ENCODE measurements around the gene ARHGAP12. TPM values are rescaled to one million over a fixed set of nuclear protein-coding genes. Genes with fewer than 3 reads are reported as not detected.
A peak's percentile ranks its signal among the peaks of the same experiment; 100 is the strongest.
"Not testable (repeated sequence)": the region's sequence is repeated elsewhere in the genome, so short reads cannot be mapped to it uniquely, and the experiment has no call there.

The ARHGAP12 gene
- 4.6 TPM for total RNA-seq

- DNase-seq (ENCODE audit: low read depth in 2 of 3, low spot score in 2 of 3), result peak; percentile 70 to 82 (median 80)
These were observed at the start of gene ARHGAP12 for GRCh38 chr10:31928549-31929260. ARHGAP12 (minus strand) TSS chr10:31928831; CDS start chr10:31908855, 19,976 bp downstream.

- DNase-seq (ENCODE audit: low read depth in 2 of 3, low spot score in 2 of 3), result no peak
These were observed 49.5 kb upstream of the ARHGAP12 start for GRCh38 chr10:31978156-31978483.

GRCh38 chr10:31977440-31978155, 49.0 kb upstream of the ARHGAP12 start:
- DNase-seq (ENCODE audit: low read depth in 2 of 3, low spot score in 2 of 3), result peak in 2 of 3 donors; percentile 45 to 70

- no peak for DNase-seq (ENCODE audit: low read depth in 2 of 3, low spot score in 2 of 3)
These were observed 46.6 kb upstream of the ARHGAP12 start for GRCh38 chr10:31975157-31975765.

- DNase-seq (ENCODE audit: low read depth in 2 of 3, low spot score in 2 of 3), result no peak
These were observed 45.9 kb upstream of the ARHGAP12 start for GRCh38 chr10:31974434-31975124.

- no peak for DNase-seq (ENCODE audit: low read depth in 2 of 3, low spot score in 2 of 3)
These were observed 43.9 kb upstream of the ARHGAP12 start for GRCh38 chr10:31972519-31973041.

GRCh38 chr10:31969847-31970246, 41.2 kb upstream of the ARHGAP12 start:
- not testable (repeated sequence) for DNase-seq (ENCODE audit: low read depth in 2 of 3, low spot score in 2 of 3)

- no peak for DNase-seq (ENCODE audit: low read depth in 2 of 3, low spot score in 2 of 3)
These were observed 35.0 kb upstream of the ARHGAP12 start for GRCh38 chr10:31963589-31963980.

- no peak for DNase-seq (ENCODE audit: low read depth in 2 of 3, low spot score in 2 of 3)
These were observed 34.4 kb upstream of the ARHGAP12 start for GRCh38 chr10:31962826-31963588.

- peak in 2 of 3 donors; percentile 31 to 63 for DNase-seq (ENCODE audit: low read depth in 2 of 3, low spot score in 2 of 3)
These were observed 32.8 kb upstream of the ARHGAP12 start for GRCh38 chr10:31961277-31962074.

GRCh38 chr10:31959461-31960173, 31.0 kb upstream of the ARHGAP12 start:
- DNase-seq (ENCODE audit: low read depth in 2 of 3, low spot score in 2 of 3), result no peak

GRCh38 chr10:31958856-31959255, 30.2 kb upstream of the ARHGAP12 start:
- DNase-seq (ENCODE audit: low read depth in 2 of 3, low spot score in 2 of 3), result no peak

GRCh38 chr10:31956200-31956946, 27.7 kb upstream of the ARHGAP12 start:
- DNase-seq (ENCODE audit: low read depth in 2 of 3, low spot score in 2 of 3), result no peak

- no peak for DNase-seq (ENCODE audit: low read depth in 2 of 3, low spot score in 2 of 3)
These were observed 26.0 kb upstream of the ARHGAP12 start for GRCh38 chr10:31954410-31955191.

GRCh38 chr10:31953480-31953879, 24.8 kb upstream of the ARHGAP12 start:
- no peak for DNase-seq (ENCODE audit: low read depth in 2 of 3, low spot score in 2 of 3)

GRCh38 chr10:31953080-31953479, 24.4 kb upstream of the ARHGAP12 start:
- DNase-seq (ENCODE audit: low read depth in 2 of 3, low spot score in 2 of 3), result no peak

GRCh38 chr10:31952066-31952465, 23.4 kb upstream of the ARHGAP12 start:
- peak in 2 of 3 donors; percentile 9 to 47 for DNase-seq (ENCODE audit: low read depth in 2 of 3, low spot score in 2 of 3)

Data from hematopoietic multipotent progenitor cell (in vitro differentiated cells).